Pancreas (tissue), 10 donors: Measurements from ENCODE around the gene SCN7A. TPM values are rescaled to one million over a fixed set of nuclear protein-coding genes. Genes with fewer than 3 reads are reported as not detected.
A peak's percentile ranks its signal among the peaks of the same experiment; 100 is the strongest.
"Not testable (repeated sequence)": the region's sequence is repeated elsewhere in the genome, so short reads cannot be mapped to it uniquely, and the experiment has no call there.

Experiments
- ATAC-seq, 4 donors: fragments of 200-7000 bp; cut with Tn5 transposase; one replicate each; pipeline versions ENCODE4 v1.8.0 to v1.9.1; 2020; ENCODE audit warnings: mild to moderate bottlenecking in 4 of 4, moderate library complexity in 4 of 4
- DNase-seq, 6 donors: peaks; one replicate each; pipeline ENCODE4 v3.0.0-alpha.2; 2020
- FAIRE-seq: peaks from 2 replicates; lab custom pipeline; 2012; peaks lifted over from hg19 to GRCh38; lab: Jason Lieb, UNC
- H3K27ac ChIP-seq, 4 donors: fragments of 200-600 bp; sonication (generic); 1 replicate in 3 of 4; 2 replicates in 1 of 4; pipeline versions ENCODE4 v1.5.0 to v1.8.0; 2020
- H3K27me3 ChIP-seq, 4 donors: fragments of 200-600 bp; one replicate each; pipeline ENCODE4 v1.8.0; 2021
- H3K36me3 ChIP-seq, 3 donors: fragments of 200-600 bp; sonication (generic) in 1 of 3; one replicate each; pipeline versions ENCODE4 v1.5.0 to v1.8.0; 2020 to 2021
- H3K4me1 ChIP-seq, 3 donors: fragments of 200-600 bp; one replicate each; pipeline ENCODE4 v1.8.0; 2021
- H3K4me3 ChIP-seq, 4 donors: fragments of 200-600 bp; sonication (generic) in 2 of 4; one replicate each; pipeline versions ENCODE4 v1.5.0 to v1.8.0; 2020 to 2021
- H3K9me3 ChIP-seq, 4 donors: fragments of 200-600 bp; one replicate each; pipeline ENCODE4 v1.8.0; 2021
- WGBS, 2 donors: extraction: QIAGEN DNeasy Blood & Tissue Kit; methylation state at CpG; one replicate each; pipeline ENCODE4 v1.1.7; 2013; 5-methylcytosine and 5-hydroxymethylcytosine counted together
- intact Hi-C, 3 donors: fragments of 100-400 bp; cut with DNase I; formaldehyde crosslinking; loops; one replicate each; pipeline versions ENCODE4 v1.11.1 to v1.14.2; 2022
- polyA plus RNA-seq, 2 donors: library from polyadenylated mRNA; stranded (reverse); fragments of 200-250 nt; gene quantifications; one replicate each; pipeline ENCODE4 v1.2.3, GENCODE V29; 2013
- total RNA-seq, 6 donors: library from RNA; stranded (reverse); fragmentation: NEBNext Ultra II Directional in 4 of 6; extraction: Animal tissue kit (Norgen Biotek cat#: 25700) in 4 of 6; gene quantifications; one replicate each; pipeline versions ENCODE4 v1.2.1 to v1.2.4, GENCODE V29; 2021 to 2023
- TF ChIP-seq, protein P1 (sequence below), 4 donors: fragments of 200-600 bp; sonication (generic) in 3 of 4; IDR thresholded peaks; one replicate each; pipeline versions ENCODE4 v1.5.0 to v1.8.0; 2021; ENCODE audit warnings: antibody characterized with exemption in 4 of 4
- donor health status: healthy with polysubstance abuse.
- donor health status: DM: no; HTN: no; CAD: no; lungs with moderate emphysema.
- donor health status: DM: no; HTN: no; CAD: no.
- donor health status: control.
- donor health status: control.
- donor health status: Bipolar disorder and iron deficiency.
- donor health status: DM: yes; HTN: yes; CAD: no.
- donor health status: DM: no; HTN: no; CAD: no.
- donor health status: DM: no; HTN: no; CAD: no.
- donor health status: DM: yes; HTN: yes; CAD: no.

SCN7A gene
- total and polyA plus RNA-seq, 8 donors, result 0.27 to 7.0 (median 1.3) TPM

DNA sequence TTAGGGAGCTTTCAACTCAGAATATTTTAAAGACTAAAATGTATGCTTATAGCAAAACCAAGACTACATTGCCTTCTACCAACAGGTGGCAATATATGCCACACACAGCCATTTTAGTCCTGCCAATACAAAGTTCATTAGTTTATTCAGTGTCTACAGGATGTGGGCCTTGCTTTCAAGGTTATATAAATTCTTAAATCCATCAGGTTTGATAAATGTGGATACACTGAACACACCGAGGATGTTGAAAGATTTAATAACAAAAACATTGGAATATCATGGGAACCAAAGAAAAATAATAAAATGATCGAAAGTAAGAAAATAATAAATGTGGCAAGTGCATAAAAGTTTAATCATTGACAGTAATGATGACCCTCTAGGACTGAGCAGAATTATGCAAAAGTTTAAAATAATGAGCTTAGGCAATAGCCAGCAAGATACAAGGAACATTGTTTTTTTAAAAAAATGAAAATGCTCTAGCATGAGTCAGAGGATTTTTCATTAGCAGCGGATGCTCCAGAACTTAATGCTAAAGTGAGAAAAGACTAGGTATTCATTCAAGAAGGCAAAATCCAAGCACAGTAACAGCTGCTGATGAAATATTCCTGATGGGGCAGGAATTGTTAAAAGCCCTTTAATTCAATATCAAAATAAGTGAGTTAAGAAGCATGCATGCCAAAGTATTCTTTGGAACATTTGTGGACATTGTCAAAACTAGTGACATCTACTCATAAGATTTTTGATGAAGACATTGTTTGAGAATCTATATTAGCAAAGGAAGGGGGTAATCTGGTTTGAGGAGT, 132.5 kb downstream of the SCN7A start:
- Histone ChIP-seq H3K9me3 (no peaks in the 10 kb centered on the region), H3K4me3 (no peak overlapping the region), H3K27ac (peak overlapping the region in 1 of 4 donors; percentile 2), H3K36me3 (no peaks in the 10 kb centered on the region), H3K4me1 (peaks cover 4 to 7% (median 7%) of the 10 kb centered on the region in 3 donors), H3K27me3 (no peaks in the 10 kb centered on the region)
- FAIRE-seq (peak; percentile 64), ATAC-seq (peak; percentile 70 to 91 (median 86)), DNase-seq (no peak)
- intact Hi-C loops, result no loop called here
- TF ChIP-seq, protein P1, sequence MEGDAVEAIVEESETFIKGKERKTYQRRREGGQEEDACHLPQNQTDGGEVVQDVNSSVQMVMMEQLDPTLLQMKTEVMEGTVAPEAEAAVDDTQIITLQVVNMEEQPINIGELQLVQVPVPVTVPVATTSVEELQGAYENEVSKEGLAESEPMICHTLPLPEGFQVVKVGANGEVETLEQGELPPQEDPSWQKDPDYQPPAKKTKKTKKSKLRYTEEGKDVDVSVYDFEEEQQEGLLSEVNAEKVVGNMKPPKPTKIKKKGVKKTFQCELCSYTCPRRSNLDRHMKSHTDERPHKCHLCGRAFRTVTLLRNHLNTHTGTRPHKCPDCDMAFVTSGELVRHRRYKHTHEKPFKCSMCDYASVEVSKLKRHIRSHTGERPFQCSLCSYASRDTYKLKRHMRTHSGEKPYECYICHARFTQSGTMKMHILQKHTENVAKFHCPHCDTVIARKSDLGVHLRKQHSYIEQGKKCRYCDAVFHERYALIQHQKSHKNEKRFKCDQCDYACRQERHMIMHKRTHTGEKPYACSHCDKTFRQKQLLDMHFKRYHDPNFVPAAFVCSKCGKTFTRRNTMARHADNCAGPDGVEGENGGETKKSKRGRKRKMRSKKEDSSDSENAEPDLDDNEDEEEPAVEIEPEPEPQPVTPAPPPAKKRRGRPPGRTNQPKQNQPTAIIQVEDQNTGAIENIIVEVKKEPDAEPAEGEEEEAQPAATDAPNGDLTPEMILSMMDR (IDR thresholded peaks at IDR 0.05), result peak in 3 of 4 donors; percentile 31 to 43 (median 36)
- 47 to 53% methylated on average over 3 of the region's 3 CpGs for WGBS, 2 donors

DNA sequence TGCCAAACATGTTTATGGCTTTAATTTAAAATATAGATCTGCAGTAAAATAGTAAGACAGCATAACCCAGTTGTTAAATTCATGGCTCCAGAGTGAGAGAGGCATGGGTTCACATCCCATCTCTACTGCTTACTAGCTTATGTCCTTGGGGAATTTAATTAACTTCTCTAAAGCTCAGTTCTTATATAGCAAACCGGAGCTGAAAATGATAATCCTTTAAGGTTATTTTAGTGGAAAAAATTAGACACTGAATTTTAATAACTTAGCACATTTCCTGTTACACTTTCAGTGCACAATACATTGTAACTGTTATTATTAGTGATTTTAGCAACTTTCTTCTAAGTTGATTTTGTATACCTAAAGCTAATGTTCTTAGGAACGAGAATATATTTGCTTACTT, 133.1 kb downstream of the SCN7A start:
- no peaks in the 10 kb centered on the region for H3K9me3 ChIP-seq
- ATAC-seq (no peak), DNase-seq (no peak), FAIRE-seq (no peak)
- no peaks in the 10 kb centered on the region for H3K27me3 ChIP-seq
- peaks cover 0 to 5% (median 3%) of the 10 kb centered on the region in 3 donors for H3K4me1 ChIP-seq
- H3K27ac ChIP-seq, result peak overlapping the region in 1 of 4 donors; percentile 2
- H3K36me3 ChIP-seq, result no peaks in the 10 kb centered on the region
- TF ChIP-seq, protein P1 (IDR thresholded peaks at IDR 0.05), result no peak
- intact Hi-C loops, result no loop called here
- no peak overlapping the region for H3K4me3 ChIP-seq
- 25 to 40% methylated on average over 2 of the region's 2 CpGs for WGBS, 2 donors

DNA sequence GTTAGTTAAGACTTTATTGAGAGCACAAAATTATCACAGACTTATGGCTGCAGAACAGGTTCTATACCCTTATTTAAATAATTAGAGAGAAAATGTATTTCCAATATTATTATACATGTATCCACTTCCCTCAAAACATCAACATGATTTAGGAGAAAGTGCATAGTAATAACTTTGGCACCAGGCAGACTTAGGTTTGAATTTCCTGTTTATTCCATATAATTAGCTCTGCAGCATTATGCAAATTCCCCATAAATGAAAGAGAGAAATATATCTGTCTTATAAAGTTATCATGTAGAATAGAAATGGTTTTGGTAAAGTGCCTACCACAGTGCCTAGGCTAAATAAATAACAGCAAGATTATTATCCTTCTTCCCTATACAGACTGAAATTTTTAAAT, 133.6 kb downstream of the SCN7A start:
- Histone ChIP-seq H3K27ac (no peak overlapping the region), H3K4me3 (no peak overlapping the region), H3K36me3 (no peaks in the 10 kb centered on the region), H3K27me3 (no peaks in the 10 kb centered on the region), H3K4me1 (peaks cover 0 to under 1% (median 0%) of the 10 kb centered on the region in 3 donors), H3K9me3 (no peaks in the 10 kb centered on the region)
- TF ChIP-seq, protein P1 (IDR thresholded peaks at IDR 0.05), result no peak
- intact Hi-C loops, result no loop called here
- DNase-seq, result no peak
- no peak for ATAC-seq
- FAIRE-seq, result no peak

GRCh38 chr2:166357950-166358321, 136.1 kb downstream of the SCN7A start:
- H3K4me3 ChIP-seq, FAIRE-seq, H3K9me3 ChIP-seq, H3K27ac ChIP-seq, ATAC-seq, DNase-seq, H3K27me3 ChIP-seq, H3K36me3 ChIP-seq, intact Hi-C loops, H3K4me1 ChIP-seq: not testable (repeated sequence)
- WGBS, 2 donors, result 93 to 94% methylated on average over 4 of the region's 4 CpGs

DNA sequence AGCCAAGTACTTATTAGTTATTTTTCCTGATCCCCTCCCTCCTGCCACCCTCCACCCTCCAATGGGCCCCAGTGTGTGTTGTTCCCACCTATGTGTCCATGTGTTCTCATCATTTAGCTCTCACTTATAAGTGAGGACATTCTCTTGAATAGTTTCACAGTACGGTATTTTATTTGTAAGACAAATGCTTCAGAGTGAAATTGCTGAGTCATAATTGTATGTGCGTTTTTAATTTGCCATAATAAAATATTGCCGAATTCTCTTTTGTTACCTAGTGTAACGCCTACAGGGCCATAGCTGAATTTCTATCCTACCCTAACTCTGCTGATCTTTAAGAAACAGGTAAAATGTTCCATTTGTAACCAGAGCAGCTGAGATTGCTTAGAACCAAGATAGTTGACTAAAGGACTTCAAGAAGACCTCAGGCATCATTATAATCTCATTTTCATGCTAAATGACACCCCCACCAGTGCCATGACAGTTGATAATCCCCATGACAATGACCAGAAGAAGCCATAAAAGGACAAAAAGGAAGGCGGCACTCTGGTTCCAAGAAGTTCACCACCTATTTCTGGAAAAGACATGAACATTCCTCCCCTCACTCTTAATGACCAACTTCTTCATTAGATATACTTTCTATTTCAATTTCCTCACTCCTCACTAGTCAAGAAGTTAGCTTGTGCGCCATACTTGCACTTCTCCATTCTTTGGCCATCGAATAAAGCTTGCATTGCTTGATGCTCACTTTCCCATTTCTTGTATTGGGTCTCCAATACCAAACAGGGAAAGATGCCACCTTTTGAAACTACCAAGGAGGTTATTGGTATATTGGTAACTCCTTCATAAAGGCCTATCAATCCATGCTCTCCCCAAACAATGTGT, 136.7 kb downstream of the SCN7A start:
- DNase-seq, result no peak
- ATAC-seq, result no peak
- H3K4me3 ChIP-seq, result no peak overlapping the region
- no peaks in the 10 kb centered on the region for H3K27me3 ChIP-seq
- FAIRE-seq, result no peak
- no peak overlapping the region for H3K27ac ChIP-seq
- intact Hi-C loops, result no loop called here
- H3K4me1 ChIP-seq, result no peaks in the 10 kb centered on the region
- H3K9me3 ChIP-seq, result no peaks in the 10 kb centered on the region
- 86 to 96% methylated on average over 7 of the region's 7 CpGs for WGBS, 2 donors
- no peaks in the 10 kb centered on the region for H3K36me3 ChIP-seq
- TF ChIP-seq, protein P1 (IDR thresholded peaks at IDR 0.05), result no peak

Other genes with a start within 250 kb of the SCN7A start
- gene SCN9A, start 118.3 kb downstream of the SCN7A start, total RNA-seq, result 10 to 100 TPM in 1 of 6 donors, 1 to 10 TPM in 5; 2.8 to 20.5 (median 3.6) TPM
- 1 to 10 TPM; 1.6 to 3.3 TPM for gene SCN9A, start 118.3 kb downstream of the SCN7A start, polyA plus RNA-seq